Mucosa of stomach (tissue), 1 donor: Measurements from ENCODE around the gene TCF25.

Experiments
- H3K27me3 ChIP-seq: one replicate; pipeline ENCODE4 v1.7.0; 2013; ENCODE audit warnings: mild to moderate bottlenecking, low read length; ENCODE audit not compliant: control insufficient read depth, insufficient read depth
- H3K36me3 ChIP-seq: one replicate; pipeline ENCODE4 v1.7.0; 2013; ENCODE audit warnings: low read length; ENCODE audit not compliant: control insufficient read depth, insufficient read depth
- H3K4me1 ChIP-seq: one replicate; pipeline ENCODE4 v1.7.0; 2013; ENCODE audit warnings: mild to moderate bottlenecking, low read length; ENCODE audit not compliant: control insufficient read depth, insufficient read depth
- H3K4me3 ChIP-seq: one replicate; pipeline ENCODE4 v1.7.0; 2013; ENCODE audit warnings: low read length
- H3K9ac ChIP-seq: one replicate; pipeline ENCODE4 v1.7.0; 2013; ENCODE audit warnings: mild to moderate bottlenecking, low read length, moderate library complexity
- H3K9me3 ChIP-seq: one replicate; pipeline ENCODE4 v1.7.0; 2013; ENCODE audit warnings: mild to moderate bottlenecking, low read length, moderate library complexity; ENCODE audit not compliant: control insufficient read depth
- donor health status: Pancreatic carcinoma.

TCF25 gene

DNA sequence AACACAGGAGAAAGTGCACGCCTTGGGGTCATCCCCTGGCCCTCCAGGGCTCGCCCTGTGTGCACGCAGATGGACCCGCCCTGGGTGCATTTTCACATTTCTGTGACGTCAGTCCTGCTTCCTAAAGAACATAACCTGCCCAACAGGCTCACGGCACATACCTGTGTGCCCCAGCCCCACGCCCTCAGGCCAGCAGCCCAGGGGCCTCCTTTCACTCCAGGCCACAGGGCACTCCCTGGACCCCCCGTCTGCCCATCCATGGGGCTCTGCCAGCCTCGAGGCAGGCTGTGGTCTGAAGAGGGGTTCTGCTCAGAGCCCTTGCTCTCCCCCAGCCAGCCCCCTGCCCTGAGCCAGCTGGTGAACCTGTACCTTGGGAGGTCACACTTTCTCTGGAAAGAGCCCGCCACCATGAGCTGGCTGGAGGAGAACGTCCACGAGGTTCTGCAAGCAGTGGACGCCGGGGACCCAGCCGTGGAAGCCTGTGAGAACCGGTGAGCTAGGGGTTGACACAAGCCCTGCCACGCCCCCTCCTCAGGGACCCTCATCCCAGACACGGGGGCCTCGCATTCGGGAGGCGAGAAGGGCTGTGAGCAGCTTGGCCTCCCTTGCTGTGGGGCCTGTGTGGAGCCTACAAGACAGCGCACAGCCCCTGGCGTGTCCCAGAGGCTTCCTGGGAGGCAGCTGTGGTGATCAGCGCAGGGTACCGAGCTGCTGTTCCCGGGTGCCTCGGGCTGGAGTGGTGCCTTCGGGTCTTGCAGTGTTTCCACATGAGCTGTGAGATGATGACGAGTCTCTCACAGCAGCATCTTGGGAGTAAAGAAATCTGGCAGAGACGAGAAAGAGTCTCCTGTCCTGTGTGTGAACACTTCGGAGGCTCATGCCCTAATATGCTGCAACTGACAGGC lies 31.5 kb downstream of the TCF25 start:
- Histone ChIP-seq H3K36me3 (peaks cover 10% of the 10 kb centered on the region), H3K9me3 (no peaks in the 10 kb centered on the region), H3K4me3 (no peak overlapping the region), H3K27me3 (no peaks in the 10 kb centered on the region), H3K9ac (no peak overlapping the region), H3K4me1 (peaks cover under 1% of the 10 kb centered on the region)

GRCh38 chr16:89905511-89906139 lies 32.2 kb downstream of the TCF25 start:
- Histone ChIP-seq H3K4me1 (peaks cover 8% of the 10 kb centered on the region), H3K9ac (no peak overlapping the region), H3K9me3 (no peaks in the 10 kb centered on the region), H3K27me3 (no peaks in the 10 kb centered on the region), H3K4me3 (no peak overlapping the region), H3K36me3 (peaks cover 6% of the 10 kb centered on the region)

DNA sequence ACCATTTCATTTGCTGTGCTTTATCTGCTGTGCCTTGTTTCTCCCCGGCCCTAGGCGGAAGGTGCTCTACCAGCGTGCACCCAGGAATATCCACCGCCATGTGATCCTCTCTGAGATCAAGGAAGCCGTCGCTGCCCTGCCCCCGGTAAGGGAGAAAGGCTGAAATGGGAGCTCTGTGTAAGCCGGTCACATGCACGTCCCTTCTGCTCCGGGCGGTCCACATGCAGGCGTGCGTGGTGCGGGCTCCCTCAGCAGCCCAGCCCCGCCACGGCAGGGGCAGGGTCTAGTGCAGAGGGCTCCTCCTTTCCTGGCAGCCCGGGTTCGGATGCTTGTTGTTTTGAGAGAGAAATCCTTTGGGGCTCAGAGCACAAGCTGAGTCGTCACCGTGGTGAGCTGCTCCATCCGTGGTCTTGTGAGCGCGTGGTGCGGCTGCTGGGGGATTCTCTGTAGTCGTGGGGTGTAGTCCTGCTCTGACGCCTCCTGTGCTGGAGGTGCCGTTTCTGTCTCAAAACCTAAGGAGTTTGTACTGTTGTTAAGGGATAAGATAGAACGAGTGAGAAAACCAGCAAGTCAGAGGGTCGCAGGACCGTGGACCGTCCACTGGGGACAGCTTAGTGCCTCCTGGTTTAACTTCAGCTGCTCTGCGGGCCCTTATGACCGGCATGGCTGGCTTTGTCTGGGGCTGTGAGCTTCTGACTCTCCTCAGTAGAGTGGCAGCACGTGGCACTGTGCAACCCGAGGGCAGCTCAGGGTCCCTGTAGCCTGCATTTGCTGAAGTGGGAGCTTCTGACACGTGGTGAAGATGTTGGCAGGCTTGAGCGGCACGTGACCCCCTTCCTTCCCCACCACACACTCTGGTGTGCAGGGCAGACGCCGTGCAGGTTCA lies 33.0 kb downstream of the TCF25 start:
- Histone ChIP-seq H3K36me3 (peaks cover 6% of the 10 kb centered on the region), H3K27me3 (no peaks in the 10 kb centered on the region), H3K9ac (no peak overlapping the region), H3K4me3 (no peak overlapping the region), H3K4me1 (peaks cover 8% of the 10 kb centered on the region), H3K9me3 (no peaks in the 10 kb centered on the region)

- H3K36me3 ChIP-seq: peaks cover 6% of the 10 kb centered on the region
Observed at GRCh38 chr16:89907055-89907814, 33.8 kb downstream of the TCF25 start.

GRCh38 chr16:89908236-89908635 lies 34.8 kb downstream of the TCF25 start:
- peaks cover 8% of the 10 kb centered on the region for H3K4me1 ChIP-seq
- no peaks in the 10 kb centered on the region for H3K27me3 ChIP-seq
- no peaks in the 10 kb centered on the region for H3K9me3 ChIP-seq
- peaks cover 6% of the 10 kb centered on the region for H3K36me3 ChIP-seq
- H3K9ac ChIP-seq: no peak overlapping the region
- no peak overlapping the region for H3K4me3 ChIP-seq

More at GRCh38 chr16:89907055-89907814, 33.8 kb downstream of the TCF25 start:
- Histone ChIP-seq H3K4me3 (no peak overlapping the region), H3K9me3 (no peaks in the 10 kb centered on the region), H3K4me1 (peaks cover 8% of the 10 kb centered on the region), H3K27me3 (no peaks in the 10 kb centered on the region), H3K9ac (no peak overlapping the region)

GRCh38 chr16:89909777-89910716 lies 36.7 kb downstream of the TCF25 start:
- no peak overlapping the region for H3K9ac ChIP-seq
- H3K4me3 ChIP-seq: no peak overlapping the region
- peaks cover 6% of the 10 kb centered on the region for H3K36me3 ChIP-seq
- H3K9me3 ChIP-seq: no peaks in the 10 kb centered on the region
- no peaks in the 10 kb centered on the region for H3K27me3 ChIP-seq
- peaks cover 8% of the 10 kb centered on the region for H3K4me1 ChIP-seq

GRCh38 chr16:89910717-89911354 lies 37.4 kb downstream of the TCF25 start:
- Histone ChIP-seq H3K9me3 (no peaks in the 10 kb centered on the region), H3K4me3 (no peak overlapping the region), H3K27me3 (no peaks in the 10 kb centered on the region), H3K4me1 (peaks cover 8% of the 10 kb centered on the region), H3K36me3 (peaks cover 6% of the 10 kb centered on the region), H3K9ac (no peak overlapping the region)

DNA sequence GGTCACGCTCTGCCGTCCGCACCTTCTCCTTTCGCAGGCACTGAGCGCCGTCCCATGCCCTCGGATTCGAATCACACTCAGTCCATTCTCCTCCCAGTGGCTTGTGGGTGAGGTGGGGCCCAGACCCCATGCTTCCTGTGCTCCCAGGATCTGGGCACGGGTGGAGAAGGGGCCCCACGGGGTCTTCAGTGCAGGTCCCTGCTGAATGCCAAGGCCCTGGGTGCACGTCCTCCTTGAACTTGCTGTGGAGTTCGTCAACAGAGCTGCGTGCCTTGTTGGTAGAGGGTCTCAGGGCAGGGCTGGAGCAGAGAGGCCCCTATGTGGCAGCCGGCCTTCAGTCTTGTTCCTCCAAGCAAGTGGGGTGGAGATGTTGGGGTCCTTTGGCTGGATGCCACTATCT lies 38.0 kb downstream of the TCF25 start:
- Histone ChIP-seq H3K36me3 (peaks cover 6% of the 10 kb centered on the region), H3K9ac (no peak overlapping the region), H3K4me1 (peaks cover 8% of the 10 kb centered on the region), H3K9me3 (no peaks in the 10 kb centered on the region), H3K27me3 (no peaks in the 10 kb centered on the region), H3K4me3 (no peak overlapping the region)

- Histone ChIP-seq H3K4me3 (no peak overlapping the region), H3K36me3 (peaks cover under 1% of the 10 kb centered on the region), H3K4me1 (peaks cover 8% of the 10 kb centered on the region), H3K9me3 (no peaks in the 10 kb centered on the region), H3K9ac (no peak overlapping the region), H3K27me3 (no peaks in the 10 kb centered on the region)
Observed at GRCh38 chr16:89912143-89912542, 38.8 kb downstream of the TCF25 start.

DNA sequence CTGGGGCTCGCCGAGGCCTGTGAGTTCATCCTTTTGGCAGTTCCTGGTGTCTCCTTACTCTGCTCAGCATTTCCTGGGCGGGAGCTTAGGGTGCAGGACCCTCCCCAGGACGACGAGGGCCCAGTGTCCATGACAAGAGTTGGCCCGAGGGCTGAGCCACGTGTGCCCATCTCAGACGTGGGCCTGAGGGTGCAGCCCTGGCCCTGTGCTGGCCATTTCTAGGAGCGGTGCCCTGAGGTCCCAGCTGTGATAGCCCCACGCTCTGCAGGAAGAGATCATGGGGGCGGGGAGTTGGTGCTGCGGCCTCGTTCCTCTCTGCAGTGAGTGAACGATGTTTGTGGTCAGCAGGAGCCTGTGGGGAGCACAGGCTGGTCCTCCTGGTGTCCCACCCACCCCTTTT lies 39.2 kb downstream of the TCF25 start:
- Histone ChIP-seq H3K9ac (no peak overlapping the region), H3K36me3 (no peaks in the 10 kb centered on the region), H3K4me3 (no peak overlapping the region), H3K9me3 (no peaks in the 10 kb centered on the region), H3K27me3 (no peaks in the 10 kb centered on the region), H3K4me1 (peaks cover 10% of the 10 kb centered on the region)
